GM12878 (cell line): ENCODE data around the gene GPATCH3. TPM values are rescaled to one million over a fixed set of nuclear protein-coding genes. Genes with fewer than 3 reads are reported as not detected.

Experiments
- ATAC-seq: fragments of 200-7000 bp; cut with Tn5 transposase; 3 replicates; pipeline ENCODE4 v1.9.1; 2020; ENCODE audit warnings: mild to moderate bottlenecking, moderate library complexity
- BruUV-seq: library from RNA; stranded (reverse); fragments of 400-500 nt; replicated peaks from 2 replicates; lab custom pipeline; 2021; lab: Mats Ljungman, UMichigan
- CTCF ChIA-PET: fragments of 300-600 bp; sonication (Branson Sonifier 250); formaldehyde crosslinking; extraction: SDS; loops from one replicate; lab custom pipeline; 2021; ENCODE audit warnings: inconsistent platforms; lab: Yijun Ruan, JAX
- POLR2A ChIA-PET: fragments of 350-600 bp; formaldehyde crosslinking; extraction: SDS; loops from one replicate; lab custom pipeline; 2021; ENCODE audit warnings: inconsistent platforms; lab: Charles Lee
- RAD21 ChIA-PET: fragments of 300-600 bp; sonication (Branson Sonifier 250); formaldehyde crosslinking; loops from one replicate; lab custom pipeline; 2023; ENCODE audit warnings: antibody characterized with exemption; ENCODE audit not compliant: unreplicated experiment; lab: Charles Lee
- SMC1A ChIA-PET: fragments of 300-600 bp; sonication (Branson Sonifier 250); formaldehyde crosslinking; loops from one replicate; lab custom pipeline; 2023; ENCODE audit not compliant: unreplicated experiment, uncharacterized antibody; lab: Charles Lee
- DNase-seq: peaks from one replicate; pipeline ENCODE4 v3.0.0-alpha.2; 2011; ENCODE audit warnings: low read depth, low spot score
- FAIRE-seq: peaks from 3 replicates; lab custom pipeline; 2011; peaks lifted over from hg19 to GRCh38; lab: Jason Lieb, UNC
- H2AFZ ChIP-seq: 2 replicates; pipeline ENCODE4 v1.6.0; 2011; ENCODE audit warnings: low read depth, low read length, control low read depth; ENCODE audit not compliant: control insufficient read depth
- H3K27ac ChIP-seq: 2 replicates; pipeline ENCODE4 v1.5.1; 2011; ENCODE audit warnings: control low read depth; ENCODE audit not compliant: control insufficient read depth, insufficient read depth
- H3K27me3 ChIP-seq, 2 experiments: replicated peaks in 1 of 2; 2 replicates each; pipeline versions ENCODE4 v1.6.0 to v1.6.1; 2011; ENCODE audit warnings: low read length in 1 of 2; ENCODE audit not compliant: control insufficient read depth in 2 of 2, insufficient read depth in 2 of 2
- H3K36me3 ChIP-seq, 2 experiments: 2 replicates each; pipeline ENCODE4 v1.5.1; 2011; ENCODE audit warnings: low read length in 1 of 2; ENCODE audit not compliant: control insufficient read depth in 2 of 2, insufficient read depth in 2 of 2
- H3K4me1 ChIP-seq: 2 replicates; pipeline ENCODE4 v1.6.1; 2011; ENCODE audit warnings: mild to moderate bottlenecking, low read length, moderate library complexity, mixed read lengths; ENCODE audit not compliant: control insufficient read depth, insufficient read depth
- H3K4me2 ChIP-seq: 2 replicates; pipeline ENCODE4 v1.6.0; 2011; ENCODE audit warnings: control low read depth; ENCODE audit not compliant: control insufficient read depth, insufficient read depth
- H3K4me3 ChIP-seq: fragments of 200-600 bp; sonication (generic); 2 replicates; pipeline ENCODE4 v1.5.1; 2016
- H3K79me2 ChIP-seq: 2 replicates; pipeline ENCODE4 v1.6.0; 2011; ENCODE audit warnings: low read length; ENCODE audit not compliant: control insufficient read depth, insufficient read depth
- H3K9ac ChIP-seq: 2 replicates; pipeline ENCODE4 v1.8.0; 2011; ENCODE audit warnings: low read length, control low read depth, mixed read lengths; ENCODE audit not compliant: control insufficient read depth, insufficient read depth
- H3K9me3 ChIP-seq: replicated peaks from 3 replicates; pipeline ENCODE4 v1.5.1; 2011; ENCODE audit warnings: mild to moderate bottlenecking, low read length; ENCODE audit not compliant: control insufficient read depth, insufficient read depth
- H4K20me1 ChIP-seq: 2 replicates; pipeline ENCODE4 v1.6.0; 2011; ENCODE audit not compliant: control insufficient read depth, insufficient read depth
- BMI1 ChIP-seq: fragments of 450-650 bp; IDR thresholded peaks from 2 replicates; pipeline ENCODE4 v1.6.1; 2016; ENCODE audit warnings: mild to moderate bottlenecking, moderate library complexity, borderline replicate concordance
- CHD2 ChIP-seq: IDR thresholded peaks from 2 replicates; pipeline ENCODE4 v1.6.1; 2011; ENCODE audit warnings: low read depth, low read length, improper control_type of control experiment, borderline replicate concordance
- CHD4 ChIP-seq: fragments of 200-600 bp; sonication (generic); IDR thresholded peaks from 2 replicates; pipeline ENCODE4 v1.6.1; 2016; ENCODE audit warnings: mild to moderate bottlenecking
- DPF2 ChIP-seq: fragments of 450-650 bp; IDR thresholded peaks from 2 replicates; pipeline ENCODE4 v1.6.1; 2017; ENCODE audit warnings: mild to moderate bottlenecking
- EP300 ChIP-seq, 2 experiments: fragments of 150-350 bp in 1 of 2; IDR thresholded peaks; 2 replicates each; pipeline ENCODE4 v1.6.1; 2011 to 2012; ENCODE audit warnings: low read depth in 2 of 2, low read length in 2 of 2, borderline replicate concordance in 1 of 2, improper control_type of control experiment in 1 of 2, inconsistent platforms in 1 of 2; ENCODE audit not compliant: control insufficient read depth in 1 of 2
- FOXM1 ChIP-seq: IDR thresholded peaks from 2 replicates; pipeline ENCODE4 v1.6.1; 2012; ENCODE audit warnings: low read depth, mild to moderate bottlenecking, inconsistent platforms, low read length, moderate library complexity
- IRF3 ChIP-seq: fragments of 450-650 bp; IDR thresholded peaks from 2 replicates; pipeline ENCODE4 v1.6.1; 2014; ENCODE audit warnings: mild to moderate bottlenecking
- KDM1A ChIP-seq: fragments of 200-600 bp; sonication (generic); IDR thresholded peaks from 2 replicates; pipeline ENCODE4 v1.6.1; 2016; ENCODE audit warnings: borderline replicate concordance
- KLF5 ChIP-seq: fragments of 450-650 bp; IDR thresholded peaks from 2 replicates; pipeline ENCODE4 v1.6.1; 2014; ENCODE audit warnings: mild to moderate bottlenecking; ENCODE audit not compliant: partially characterized antibody
- NKRF ChIP-seq: fragments of 450-650 bp; conservative IDR thresholded peaks from 2 replicates; pipeline ENCODE4 v1.6.1; 2017; ENCODE audit warnings: mild to moderate bottlenecking, moderate library complexity
- NR2F1 ChIP-seq: fragments of 450-650 bp; conservative IDR thresholded peaks from 2 replicates; pipeline ENCODE4 v1.6.1; 2017; ENCODE audit warnings: mild to moderate bottlenecking
- RFX5 ChIP-seq: IDR thresholded peaks from 2 replicates; pipeline ENCODE4 v1.6.1; 2011; ENCODE audit warnings: low read depth, low read length, improper control_type of control experiment
- SIX5 ChIP-seq: IDR thresholded peaks from 2 replicates; pipeline ENCODE4 v1.6.1; 2011; ENCODE audit warnings: mild to moderate bottlenecking, low read depth, low read length, moderate library complexity; ENCODE audit not compliant: severe bottlenecking
- SMAD1 ChIP-seq: fragments of 450-650 bp; IDR thresholded peaks from 2 replicates; pipeline ENCODE4 v1.6.1; 2018; ENCODE audit warnings: mild to moderate bottlenecking, low read depth; ENCODE audit not compliant: partially characterized antibody
- TCF7 ChIP-seq: IDR thresholded peaks from 2 replicates; pipeline ENCODE4 v1.6.1; 2014; ENCODE audit warnings: antibody characterized with exemption, borderline replicate concordance
- USF1 ChIP-seq: IDR thresholded peaks from 2 replicates; pipeline ENCODE4 v1.6.1; 2011; ENCODE audit warnings: borderline replicate concordance, low read depth, mild to moderate bottlenecking, moderate library complexity, mixed read lengths, low read length; ENCODE audit not compliant: insufficient read depth; ENCODE audit errors: extremely low read length
- WRNIP1 ChIP-seq: IDR thresholded peaks from 2 replicates; pipeline ENCODE4 v1.6.1; 2011; ENCODE audit warnings: low read depth, low read length, improper control_type of control experiment, borderline replicate concordance
- YBX1 ChIP-seq: fragments of 450-650 bp; IDR thresholded peaks from 2 replicates; pipeline ENCODE4 v1.6.1; 2016; ENCODE audit warnings: antibody characterized with exemption
- WGBS: methylation state at CpG from one replicate; pipeline ENCODE4 v1.1.6; 2016; ENCODE audit warnings: low lambda C conversion rate; ENCODE audit not compliant: insufficient replicate concordance, insufficient coverage; ENCODE audit errors: missing lambda C conversion rate; 5-methylcytosine and 5-hydroxymethylcytosine counted together
- in situ Hi-C: fragments of 300-500 bp; cut with MboI; formaldehyde crosslinking; loops from 9 replicates; pipeline ENCODE4 v1.14.3; 2018; ENCODE audit warnings: mixed read lengths
- intact Hi-C: fragments of 100-400 bp; cut with micrococcal nuclease; formaldehyde crosslinking; loops from one replicate; pipeline ENCODE4 v1.14.2; 2022; ENCODE audit not compliant: unreplicated experiment
- polyA plus RNA-seq, 11 experiments: library from polyadenylated mRNA; depleted of rRNA in 4 of 11; unstranded in 6 of 11; stranded (reverse) in 5 of 11; fragments of >200 nt; fragmentation: Nextera tagmentation in 4 of 11; fragmentation: Illumina TruSeq in 1 of 11; extraction: Ambion mirVana in 4 of 11; extraction: Trizol in 1 of 11; gene quantifications; 1 replicate in 1 of 11; 2 replicates in 10 of 11; pipeline versions ENCODE4 v1.2.1 to v1.2.3, GENCODE V29; 2011 to 2016; ENCODE audit warnings: inconsistent platforms in 2 of 11, missing spikeins in 2 of 11, low read depth in 1 of 11
- total RNA-seq, 4 experiments: library from RNA; depleted of rRNA in 3 of 4; stranded (reverse); fragments of >200 nt in 3 of 4; fragmentation: Illumina TruSeq in 1 of 4; extraction: Trizol in 1 of 4; gene quantifications; 2 replicates each; pipeline versions ENCODE4 v1.2.1 to v1.2.3, GENCODE V29; 2013 to 2021

Gene GPATCH3
- total and polyA plus RNA-seq, 10 of the 15 experiments (the other 5 are each of a cell fraction or from before 2014, with no cell fraction given) = 0.56 to 13.4 (median 8.7) TPM

GRCh38 chr1:26854906-26855305 lies 45.4 kb downstream of the GPATCH3 start:
- ChIA-PET CTCF (interaction anchor here (0.6 to 2.8 kb wide), 8 partner anchors 10 to 251 kb away, joined by 3 to 11 read pairs (median 4); no protein-coding TSS in a partner anchor), POLR2A (interaction anchor here (0.5 kb wide), 1 partner anchor 46 kb away, joined by 3 read pairs; no protein-coding TSS in a partner anchor), SMC1A (interaction anchor here (1.2 to 1.4 kb wide), 2 partner anchors 10 to 43 kb away, joined by 4 read pairs; no protein-coding TSS in a partner anchor), RAD21 (interaction anchor here (1.0 to 1.6 kb wide), 2 partner anchors 10 to 32 kb away, joined by 4 to 5 read pairs; no protein-coding TSS in a partner anchor)
- BruUV-seq = no TSS peak
- H3K36me3 ChIP-seq = peaks cover 21 to 39% of the 10 kb centered on the region in 2 experiments
- ATAC-seq (no peak), FAIRE-seq (no peak), DNase-seq (no peak)
- no peak overlapping the region for H3K27ac ChIP-seq
- H3K9me3 ChIP-seq = no peaks in the 10 kb centered on the region
- H4K20me1 ChIP-seq = no peaks in the 10 kb centered on the region
- no peaks in the 10 kb centered on the region for H3K4me1 ChIP-seq
- H3K4me2 ChIP-seq = no peak overlapping the region
- in situ Hi-C loops (no loop called here), intact Hi-C loops (no loop called here)
- H2AFZ ChIP-seq = no peak overlapping the region
- H3K27me3 ChIP-seq = no peaks in the 10 kb centered on the region
- TF ChIP-seq CHD4 (no peak), NR2F1 (no peak), FOXM1 (no peak), KLF5 (no peak), SMAD1 (no peak), RFX5 (no peak), WRNIP1 (no peak), NKRF (no peak), CHD2 (no peak), KDM1A (no peak), SIX5 (no peak), USF1 (no peak), TCF7 (no peak), BMI1 (no peak), EP300 (IDR thresholded peaks at IDR 0.05; ENCODE audit: borderline replicate concordance in 1 of 2, control insufficient read depth in 1 of 2, low read depth in 2 of 2, low read length in 2 of 2) (no peak), IRF3 (no peak), YBX1 (no peak), DPF2 (no peak)
- H3K79me2 ChIP-seq = no peaks in the 10 kb centered on the region
- 98% methylated on average over 5 of the region's 5 CpGs for WGBS
- H3K9ac ChIP-seq = no peak overlapping the region
- H3K4me3 ChIP-seq = no peak overlapping the region
